Right lobe of liver (tissue), 6 donors: ENCODE measurements around the gene PCLO. TPM values are rescaled to one million over a fixed set of nuclear protein-coding genes. Genes with fewer than 3 reads are reported as not detected.

Experiments
- ATAC-seq, 4 donors: fragments of 200-7000 bp; cut with Tn5 transposase; one replicate each; pipeline ENCODE4 v1.9.1; 2020; ENCODE audit warnings: mild to moderate bottlenecking in 4 of 4, moderate library complexity in 4 of 4
- DNase-seq, 3 donors: peaks; one replicate each; pipeline ENCODE4 v3.0.0-alpha.2; 2020
- H3K27ac ChIP-seq, 3 donors: fragments of 200-600 bp; one replicate each; pipeline ENCODE4 v1.8.0; 2022
- H3K27me3 ChIP-seq, 2 donors: fragments of 200-600 bp; one replicate each; pipeline ENCODE4 v1.8.0; 2022
- H3K36me3 ChIP-seq, 4 donors: fragments of 200-600 bp; sonication (generic) in 1 of 4; one replicate each; pipeline versions ENCODE4 v1.5.1 to v1.8.0; 2017 to 2022; ENCODE audit warnings: control low read depth in 1 of 4
- H3K4me1 ChIP-seq, 4 donors: fragments of 200-600 bp; sonication (generic) in 1 of 4; one replicate each; pipeline versions ENCODE4 v1.5.1 to v1.8.0; 2017 to 2022; ENCODE audit warnings: control low read depth in 1 of 4
- H3K4me3 ChIP-seq, 3 donors: fragments of 200-600 bp; one replicate each; pipeline ENCODE4 v1.8.0; 2022
- H3K9me3 ChIP-seq, 4 donors: fragments of 200-600 bp; sonication (generic) in 1 of 4; one replicate each; pipeline versions ENCODE4 v1.5.1 to v1.8.0; 2017 to 2022; ENCODE audit warnings: control low read depth in 1 of 4
- CTCF ChIP-seq, 4 donors: fragments of 200-600 bp in 3 of 4; fragments of 450-650 bp in 1 of 4; IDR thresholded peaks; one replicate each; pipeline versions ENCODE4 v1.5.1 to v1.8.0; 2016 to 2022; ENCODE audit warnings: antibody characterized with exemption in 4 of 4, mild to moderate bottlenecking in 2 of 4
- POLR2A ChIP-seq: fragments of 450-650 bp; IDR thresholded peaks from one replicate; pipeline ENCODE4 v1.6.1; 2017; ENCODE audit warnings: antibody characterized with exemption, mild to moderate bottlenecking
- WGBS: methylation state at CpG from one replicate; pipeline ENCODE4 v1.1.6; 2018; ENCODE audit warnings: low coverage, low lambda C conversion rate; ENCODE audit not compliant: insufficient coverage; ENCODE audit errors: missing lambda C conversion rate; 5-methylcytosine and 5-hydroxymethylcytosine counted together
- intact Hi-C, 2 donors: fragments of 100-400 bp; cut with DNase I; formaldehyde crosslinking; loops; one replicate each; pipeline versions ENCODE4 v1.11.2 to v1.14.1; 2022
- total RNA-seq, 6 experiments: library from RNA; depleted of rRNA in 2 of 6; stranded (reverse); fragments of >200 nt in 2 of 6; fragmentation: NEBNext Ultra II Directional in 3 of 6; extraction: Animal tissue kit (Norgen Biotek cat#: 25700) in 3 of 6; gene quantifications; one replicate each; pipeline versions ENCODE4 v1.1.0 to v1.2.4, GENCODE V29; 2016 to 2023
- donor health status: DM: no; HTN: yes; CAD: no.
- donor health status: DM: no; HTN: no; CAD: no.
- donor health status: DM: no; HTN: no; CAD: no.
- donor health status: DM: no; HTN: yes; CAD: no.
- donor health status: DM: no; HTN: yes; CAD: no.

The PCLO gene
- total RNA-seq, 6 experiments from 2014 or later: 0.22 to 1.1 (median 0.33) TPM

GRCh38 chr7:82964150-82964882, 198.4 kb downstream of the PCLO start:
- H3K4me3 ChIP-seq: no peak overlapping the region
- no peaks in the 10 kb centered on the region for H3K9me3 ChIP-seq
- no peaks in the 10 kb centered on the region for H3K4me1 ChIP-seq
- intact Hi-C loops: no loop called here
- ATAC-seq (no peak), DNase-seq (no peak)
- H3K27me3 ChIP-seq: no peaks in the 10 kb centered on the region
- no peaks in the 10 kb centered on the region for H3K36me3 ChIP-seq
- TF ChIP-seq CTCF (IDR thresholded peaks at IDR 0.05) (no peak), POLR2A (no peak)
- 83% methylated on average over 1 of the region's 1 CpG for WGBS
- H3K27ac ChIP-seq: no peak overlapping the region

- no peak for ATAC-seq
- H3K4me3 ChIP-seq: no peak overlapping the region
- no peaks in the 10 kb centered on the region for H3K27me3 ChIP-seq
Observed at GRCh38 chr7:82961240-82961639, 201.4 kb downstream of the PCLO start.

GRCh38 chr7:82959528-82959927, 203.2 kb downstream of the PCLO start:
- Histone ChIP-seq H3K27me3 (no peaks in the 10 kb centered on the region), H3K9me3 (no peaks in the 10 kb centered on the region), H3K27ac (no peak overlapping the region), H3K4me1 (no peaks in the 10 kb centered on the region), H3K36me3 (no peaks in the 10 kb centered on the region), H3K4me3 (no peak overlapping the region)
- WGBS: 25% methylated on average over 2 of the region's 2 CpGs
- TF ChIP-seq CTCF (IDR thresholded peaks at IDR 0.05) (no peak), POLR2A (no peak)
- ATAC-seq (no peak), DNase-seq (no peak)
- intact Hi-C loops: no loop called here

More at GRCh38 chr7:82961240-82961639, 201.4 kb downstream of the PCLO start:
- 88% methylated on average over 3 of the region's 3 CpGs for WGBS
- TF ChIP-seq CTCF (IDR thresholded peaks at IDR 0.05): no peak
- TF ChIP-seq POLR2A: no peak
- DNase-seq: no peak
- Histone ChIP-seq H3K9me3 (no peaks in the 10 kb centered on the region), H3K27ac (no peak overlapping the region), H3K4me1 (no peaks in the 10 kb centered on the region), H3K36me3 (no peaks in the 10 kb centered on the region)
- intact Hi-C loops: no loop called here

- no peak overlapping the region for H3K4me3 ChIP-seq
- intact Hi-C loops: no loop called here
- H3K9me3 ChIP-seq: no peaks in the 10 kb centered on the region
- H3K27ac ChIP-seq: no peak overlapping the region
- H3K36me3 ChIP-seq: no peaks in the 10 kb centered on the region
- no peak for DNase-seq
- no peak for ATAC-seq
- H3K4me1 ChIP-seq: no peaks in the 10 kb centered on the region
- no peaks in the 10 kb centered on the region for H3K27me3 ChIP-seq
- TF ChIP-seq CTCF (IDR thresholded peaks at IDR 0.05): no peak
- TF ChIP-seq POLR2A: no peak
- 21% methylated on average over 1 of the region's 1 CpG for WGBS
Observed at GRCh38 chr7:82957521-82957920, 205.2 kb downstream of the PCLO start.
